GM23338 (cell line): Measurements from ENCODE around the gene HUS1. TPM values are rescaled to one million over a fixed set of nuclear protein-coding genes. Genes with fewer than 3 reads are reported as not detected.

ENCODE experiments used
- ATAC-seq: fragments of 200-7000 bp; cut with Tn5 transposase; 3 replicates; pipeline ENCODE4 v1.9.1; 2020
- DNase-seq: peaks from one replicate; pipeline ENCODE4 v3.0.0-alpha.2; 2015; ENCODE audit warnings: low spot score
- H2AFZ ChIP-seq: fragments of 200-600 bp; sonication (generic); 2 replicates; pipeline ENCODE4 v1.8.0; 2016; ENCODE audit warnings: antibody characterized with exemption, mild to moderate bottlenecking, moderate library complexity
- H3F3A ChIP-seq: fragments of 200-600 bp; sonication (generic); replicated peaks from 2 replicates; pipeline ENCODE4 v1.8.0; 2017; ENCODE audit warnings: antibody characterized with exemption, mixed run types, low read depth
- H3K27ac ChIP-seq: fragments of 200-600 bp; sonication (generic); 2 replicates; pipeline ENCODE4 v1.6.1; 2016; ENCODE audit warnings: low read depth
- H3K27me3 ChIP-seq: fragments of 200-600 bp; sonication (generic); 2 replicates; pipeline ENCODE4 v1.8.0; 2016; ENCODE audit warnings: mild to moderate bottlenecking, mixed run types, moderate library complexity; ENCODE audit not compliant: insufficient read depth
- H3K36me3 ChIP-seq: fragments of 200-600 bp; sonication (generic); 2 replicates; pipeline ENCODE4 v1.8.0; 2016; ENCODE audit warnings: mild to moderate bottlenecking; ENCODE audit not compliant: insufficient read depth
- H3K4me1 ChIP-seq: fragments of 200-600 bp; sonication (generic); 2 replicates; pipeline ENCODE4 v1.8.0; 2016; ENCODE audit warnings: mild to moderate bottlenecking, moderate library complexity; ENCODE audit not compliant: insufficient read depth
- H3K4me2 ChIP-seq: fragments of 200-600 bp; sonication (generic); 2 replicates; pipeline ENCODE4 v1.7.1; 2017; ENCODE audit warnings: mixed run types
- H3K4me3 ChIP-seq: fragments of 200-600 bp; sonication (generic); 2 replicates; pipeline ENCODE4 v1.6.1; 2016; ENCODE audit warnings: mixed run types
- H3K79me2 ChIP-seq: fragments of 200-600 bp; sonication (generic); replicated peaks from 2 replicates; pipeline ENCODE4 v1.8.0; 2017; ENCODE audit warnings: mild to moderate bottlenecking; ENCODE audit not compliant: insufficient read depth
- H3K9me2 ChIP-seq: fragments of 200-600 bp; sonication (generic); 2 replicates; pipeline ENCODE4 v1.8.0; 2017; ENCODE audit not compliant: insufficient read depth
- H4K20me1 ChIP-seq: fragments of 200-600 bp; sonication (generic); replicated peaks from 2 replicates; pipeline ENCODE4 v1.8.0; 2017; ENCODE audit warnings: mild to moderate bottlenecking; ENCODE audit not compliant: insufficient read depth
- H3K27ac Mint-ChIP-seq: 2 replicates; pipeline ENCODE4 v1.8.0; 2020; ENCODE audit warnings: inconsistent platforms, mild to moderate bottlenecking, moderate library complexity, mixed read lengths
- H3K27me3 Mint-ChIP-seq: 3 replicates; pipeline ENCODE4 v1.8.0; 2022; ENCODE audit warnings: low read depth, mild to moderate bottlenecking, moderate library complexity, mixed read lengths, inconsistent platforms; ENCODE audit not compliant: insufficient read depth, poor library complexity
- H3K36me3 Mint-ChIP-seq: 3 replicates; pipeline ENCODE4 v1.8.0; 2021; ENCODE audit warnings: low read depth, mild to moderate bottlenecking, inconsistent platforms, moderate library complexity, mixed read lengths
- H3K4me1 Mint-ChIP-seq: 3 replicates; pipeline ENCODE4 v1.8.0; 2020; ENCODE audit warnings: mild to moderate bottlenecking, inconsistent platforms, mixed read lengths
- H3K4me3 Mint-ChIP-seq: 3 replicates; pipeline ENCODE4 v1.8.0; 2021; ENCODE audit warnings: moderate library complexity, mild to moderate bottlenecking, inconsistent platforms, mixed read lengths
- H3K9me3 Mint-ChIP-seq: 3 replicates; pipeline ENCODE4 v1.8.0; 2020; ENCODE audit warnings: moderate library complexity, mild to moderate bottlenecking, inconsistent platforms, mixed read lengths
- CREB1 ChIP-seq: fragments of 250-450 bp; sonication (Bioruptor Pico); IDR thresholded peaks from 2 replicates; pipeline ENCODE4 v1.5.0; 2020; ENCODE audit warnings: low read depth, mild to moderate bottlenecking, moderate library complexity
- CTCF ChIP-seq, 2 experiments: fragments of 200-600 bp in 1 of 2; sonication (generic) in 1 of 2; conservative IDR thresholded peaks; 2 replicates each; pipeline versions ENCODE4 v1.5.1 to v1.6.1; 2016 to 2017; ENCODE audit warnings: antibody characterized with exemption in 2 of 2, low read depth in 2 of 2, mild to moderate bottlenecking in 2 of 2, moderate library complexity in 1 of 2
- ETS1 ChIP-seq: IDR thresholded peaks from 2 replicates; pipeline ENCODE4 v1.6.1; 2016; ENCODE audit warnings: antibody characterized with exemption
- EZH2 ChIP-seq: fragments of 200-600 bp; sonication (generic); IDR thresholded peaks from one replicate; pipeline ENCODE4 v1.8.0; 2017; ENCODE audit warnings: antibody characterized with exemption, mild to moderate bottlenecking, low read depth; ENCODE audit not compliant: unreplicated experiment
- EZH2phosphoT487 ChIP-seq: fragments of 200-600 bp; sonication (generic); IDR thresholded peaks from one replicate; pipeline ENCODE4 v1.8.1; 2018; ENCODE audit warnings: antibody characterized with exemption; ENCODE audit not compliant: unreplicated experiment
- NANOG ChIP-seq: IDR thresholded peaks from 2 replicates; pipeline ENCODE4 v1.6.1; 2016; ENCODE audit warnings: antibody characterized with exemption, borderline replicate concordance
- ZNF331 ChIP-seq: fragments of 250-450 bp; sonication (Bioruptor Pico); IDR thresholded peaks from 2 replicates; pipeline ENCODE4 v1.5.0; 2020; ENCODE audit warnings: low read depth, mild to moderate bottlenecking, moderate library complexity
- polyA plus RNA-seq: library from polyadenylated mRNA; unstranded; fragments of >200 nt; fragmentation: Nextera tagmentation; extraction: Ambion mirVana; gene quantifications from 2 replicates; pipeline ENCODE4 v1.2.1, GENCODE V29; 2016
- total RNA-seq: library from RNA; depleted of rRNA; stranded (reverse); fragments of >200 nt; shearing (Covaris generic); gene quantifications from 2 replicates; pipeline ENCODE4 v1.2.3, GENCODE V29; 2014

The HUS1 gene
- total and polyA plus RNA-seq, 2 experiments from 2014 or later: 14.9 to 29.7 TPM

GRCh38 chr7:47935336-47935735 lies 44.1 kb downstream of the HUS1 start (continued):
- no peak for TF ChIP-seq ETS1

- H2AFZ ChIP-seq: peak overlapping the region; percentile 59; the same call in 1 of the 2 replicates
- no peaks in the 10 kb centered on the region for H3K79me2 ChIP-seq
- no peaks in the 10 kb centered on the region for H3K36me3 ChIP-seq
- no peaks in the 10 kb centered on the region for H3F3A ChIP-seq
- Mint-ChIP-seq H3K4me1 (peaks cover 13% of the 10 kb centered on the region), H3K9me3 (no peaks in the 10 kb centered on the region), H3K27me3 (peaks cover 6% of the 10 kb centered on the region), H3K27ac (no peak overlapping the region), H3K36me3 (no peaks in the 10 kb centered on the region), H3K4me3 (no peak overlapping the region)
- no peak for TF ChIP-seq ZNF331
- no peak for TF ChIP-seq CTCF (conservative IDR thresholded peaks at IDR 0.05; ENCODE audit: low read depth in 2 of 2)
- H4K20me1 ChIP-seq: no peaks in the 10 kb centered on the region
- no peaks in the 10 kb centered on the region for H3K9me2 ChIP-seq
- no peak overlapping the region for H3K4me3 ChIP-seq
- H3K27ac ChIP-seq: no peak overlapping the region
- DNase-seq: no peak
- no peak for ATAC-seq
- H3K4me2 ChIP-seq: no peak overlapping the region
- H3K27me3 ChIP-seq: no peaks in the 10 kb centered on the region
- no peaks in the 10 kb centered on the region for H3K4me1 ChIP-seq
Measured at GRCh38 chr7:47934831-47935230, 44.6 kb downstream of the HUS1 start.

- no peak for ATAC-seq
- H3K4me2 ChIP-seq: no peak overlapping the region
- peaks cover 10% of the 10 kb centered on the region for H3K4me1 Mint-ChIP-seq
- H3K79me2 ChIP-seq: no peaks in the 10 kb centered on the region
- no peaks in the 10 kb centered on the region for H3K4me1 ChIP-seq
- H3K36me3 Mint-ChIP-seq: no peaks in the 10 kb centered on the region
- no peak overlapping the region for H2AFZ ChIP-seq
- TF ChIP-seq EZH2phosphoT487 (no peak), CREB1 (CRISPR knock-in tag) (no peak), ZNF331 (no peak), ETS1 (no peak), EZH2 (no peak), NANOG (no peak)
- no peaks in the 10 kb centered on the region for H3K36me3 ChIP-seq
- H3K4me3 Mint-ChIP-seq: no peak overlapping the region
- no peak overlapping the region for H3K27ac ChIP-seq
- H3K27ac Mint-ChIP-seq: no peak overlapping the region
- H3K27me3 ChIP-seq: no peaks in the 10 kb centered on the region
- H4K20me1 ChIP-seq: no peaks in the 10 kb centered on the region
- no peak for DNase-seq
- H3K4me3 ChIP-seq: no peak overlapping the region
- no peaks in the 10 kb centered on the region; the same call in 1 of the 2 replicates for H3K9me2 ChIP-seq
- H3K9me3 Mint-ChIP-seq: no peaks in the 10 kb centered on the region
- peaks cover 8% of the 10 kb centered on the region for H3K27me3 Mint-ChIP-seq
- H3F3A ChIP-seq: no peaks in the 10 kb centered on the region
Measured at GRCh38 chr7:47933215-47933614, 46.2 kb downstream of the HUS1 start.
